Subcutaneous adipose tissue (tissue), 4 donors: ENCODE results near the gene ALPI. TPM values are rescaled to one million over a fixed set of nuclear protein-coding genes. Genes with fewer than 3 reads are reported as not detected.

Source experiments
- total RNA-seq, 4 donors: library from RNA; depleted of rRNA; stranded (reverse); fragments of >200 nt; gene quantifications; one replicate each; pipeline ENCODE4 v1.1.0, GENCODE V29; 2016
- TF ChIP-seq, protein P1 (sequence below): fragments of 450-650 bp; IDR thresholded peaks from one replicate; pipeline ENCODE4 v1.5.1; 2016; ENCODE audit warnings: low read depth, mild to moderate bottlenecking, control low read depth, antibody characterized with exemption, moderate library complexity

ALPI gene
- total RNA-seq, 4 donors from 2014 or later: not detected

DNA sequence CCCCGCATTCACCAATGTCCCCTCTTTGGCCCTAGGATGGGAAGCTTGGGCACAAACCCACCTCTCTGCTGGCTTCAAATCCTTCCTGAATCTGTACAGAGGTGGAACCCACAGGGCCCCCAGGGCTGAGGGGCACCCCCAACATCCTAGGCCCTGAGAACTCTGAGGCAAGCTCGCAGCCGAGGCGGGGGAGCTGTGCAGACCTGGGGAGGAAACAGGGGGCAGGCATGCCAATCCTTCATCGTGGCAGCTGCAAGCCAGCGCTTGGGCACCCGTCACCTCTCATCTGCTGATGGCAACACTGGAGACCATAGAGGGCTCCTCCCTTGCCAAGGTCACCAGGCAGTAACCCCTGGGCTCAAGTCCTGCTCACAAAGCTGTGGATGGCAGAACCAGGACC is 20.8 kb downstream of the ALPI start:
- TF ChIP-seq, protein P1, sequence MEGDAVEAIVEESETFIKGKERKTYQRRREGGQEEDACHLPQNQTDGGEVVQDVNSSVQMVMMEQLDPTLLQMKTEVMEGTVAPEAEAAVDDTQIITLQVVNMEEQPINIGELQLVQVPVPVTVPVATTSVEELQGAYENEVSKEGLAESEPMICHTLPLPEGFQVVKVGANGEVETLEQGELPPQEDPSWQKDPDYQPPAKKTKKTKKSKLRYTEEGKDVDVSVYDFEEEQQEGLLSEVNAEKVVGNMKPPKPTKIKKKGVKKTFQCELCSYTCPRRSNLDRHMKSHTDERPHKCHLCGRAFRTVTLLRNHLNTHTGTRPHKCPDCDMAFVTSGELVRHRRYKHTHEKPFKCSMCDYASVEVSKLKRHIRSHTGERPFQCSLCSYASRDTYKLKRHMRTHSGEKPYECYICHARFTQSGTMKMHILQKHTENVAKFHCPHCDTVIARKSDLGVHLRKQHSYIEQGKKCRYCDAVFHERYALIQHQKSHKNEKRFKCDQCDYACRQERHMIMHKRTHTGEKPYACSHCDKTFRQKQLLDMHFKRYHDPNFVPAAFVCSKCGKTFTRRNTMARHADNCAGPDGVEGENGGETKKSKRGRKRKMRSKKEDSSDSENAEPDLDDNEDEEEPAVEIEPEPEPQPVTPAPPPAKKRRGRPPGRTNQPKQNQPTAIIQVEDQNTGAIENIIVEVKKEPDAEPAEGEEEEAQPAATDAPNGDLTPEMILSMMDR: no peak

DNA sequence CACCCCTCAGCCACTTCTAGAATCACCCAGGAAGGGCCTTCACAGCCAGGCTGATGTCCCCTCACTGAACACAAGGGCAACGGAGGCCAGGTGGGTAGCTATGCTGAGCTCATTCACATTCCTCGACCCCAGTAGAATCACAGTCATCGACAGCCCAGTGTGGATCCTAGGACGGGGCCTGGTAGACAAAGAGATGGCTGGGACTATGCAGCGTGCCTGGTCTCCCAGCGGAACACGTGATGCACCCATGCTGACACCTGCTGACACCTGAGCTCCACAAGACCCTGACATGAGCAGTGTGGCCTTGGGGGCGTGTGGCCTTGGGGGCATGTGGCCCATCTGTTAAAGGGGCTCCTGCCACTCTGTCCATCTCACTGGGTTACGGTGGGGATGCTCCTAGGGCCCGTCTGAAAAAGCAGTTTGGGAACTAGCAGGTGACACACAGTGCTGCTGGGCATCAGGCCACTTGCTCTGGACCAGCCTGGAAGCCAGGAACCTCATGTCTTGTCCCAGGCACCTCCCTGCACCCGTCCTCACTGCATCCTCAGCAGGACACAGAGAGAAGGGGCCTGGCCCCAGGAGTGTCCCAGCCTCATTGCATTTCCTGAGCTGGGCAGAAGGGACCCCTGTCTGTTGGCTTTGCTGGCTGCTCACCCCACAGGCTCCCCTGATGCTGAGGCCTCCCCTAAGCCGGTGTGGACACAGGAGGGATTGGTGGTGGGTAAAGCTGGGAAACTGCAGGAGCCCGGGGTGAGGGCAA is 22.0 kb downstream of the ALPI start:
- TF ChIP-seq, protein P1: no peak

DNA sequence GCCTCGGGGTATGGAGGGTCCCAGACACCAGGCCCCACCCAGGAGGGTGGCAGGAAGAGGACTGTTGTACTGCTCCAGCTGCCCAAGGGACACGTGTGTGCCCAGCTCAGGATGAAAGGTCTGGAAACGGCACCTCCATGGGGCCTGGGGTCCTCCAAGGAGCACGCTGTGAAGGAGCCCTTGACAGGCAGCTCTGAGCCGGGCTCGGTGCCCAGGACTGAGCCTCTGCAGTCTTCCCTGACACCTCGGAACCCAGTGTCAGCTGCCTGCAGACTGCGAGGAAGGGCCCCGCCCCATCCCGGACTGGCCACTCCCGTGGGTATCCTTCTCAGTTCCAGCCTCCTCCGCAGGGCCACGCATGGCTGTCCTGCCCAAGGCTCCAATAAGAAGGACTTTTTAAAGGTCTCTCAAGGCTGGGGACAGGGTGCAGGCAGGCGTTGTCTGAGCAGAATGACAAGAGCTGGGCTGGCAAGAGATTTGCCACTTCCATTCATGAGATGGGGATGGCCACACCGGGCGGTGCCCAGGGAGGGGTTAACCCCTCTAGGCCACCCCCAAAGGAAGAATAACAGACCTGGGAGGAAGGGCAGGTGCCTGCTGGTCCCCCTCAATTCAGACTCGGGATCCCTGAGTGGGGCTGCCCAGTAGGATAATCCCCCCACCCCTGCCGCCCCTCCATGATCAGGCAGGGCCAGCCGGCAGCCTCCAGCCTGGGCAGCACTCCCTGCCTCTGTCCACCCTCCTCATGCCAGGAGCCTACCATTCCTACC is 22.8 kb downstream of the ALPI start:
- TF ChIP-seq, protein P1: no peak

DNA sequence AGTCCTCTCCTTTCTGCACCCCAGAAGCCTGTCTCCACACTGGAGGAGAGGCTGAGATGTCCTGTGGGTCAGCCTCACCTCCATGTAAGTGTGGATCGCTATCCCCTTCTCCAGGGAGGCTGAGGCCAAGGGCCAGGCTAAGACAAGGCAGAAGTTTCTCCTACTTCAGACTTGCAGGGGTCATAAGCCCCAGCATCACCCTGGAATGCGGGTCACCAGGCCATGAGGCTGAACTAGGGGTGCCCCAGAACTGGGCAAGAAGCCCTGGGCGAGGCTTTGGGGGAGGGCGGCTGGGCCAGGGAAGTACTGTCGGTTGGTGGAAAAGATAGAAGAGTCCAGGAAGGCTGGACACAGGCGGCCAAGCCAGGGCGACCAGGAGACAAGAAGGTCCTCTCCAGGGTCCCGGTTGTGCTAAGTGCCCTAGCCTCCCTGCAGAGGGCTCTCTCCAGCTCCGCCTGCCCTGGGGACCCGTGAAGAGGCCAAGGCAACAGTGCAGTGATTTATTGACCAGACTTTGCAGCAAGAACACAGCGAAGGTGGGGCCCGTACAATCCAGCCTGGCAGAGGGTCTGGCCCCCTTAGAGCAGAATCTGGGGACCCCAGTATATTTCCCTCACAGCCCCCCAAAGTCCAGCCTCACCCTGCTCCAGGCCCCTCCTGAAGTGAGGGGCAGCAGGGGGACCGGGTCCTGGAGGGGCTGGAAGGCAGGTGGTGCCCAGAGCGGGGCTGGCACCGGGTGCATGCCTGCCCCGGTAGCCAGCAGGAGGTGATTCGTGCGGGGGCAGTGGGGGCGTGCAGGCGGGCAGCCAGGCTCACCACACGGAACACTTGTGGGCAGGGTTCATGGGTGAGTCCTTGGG is 23.6 kb downstream of the ALPI start:
- TF ChIP-seq, protein P1: no peak

DNA sequence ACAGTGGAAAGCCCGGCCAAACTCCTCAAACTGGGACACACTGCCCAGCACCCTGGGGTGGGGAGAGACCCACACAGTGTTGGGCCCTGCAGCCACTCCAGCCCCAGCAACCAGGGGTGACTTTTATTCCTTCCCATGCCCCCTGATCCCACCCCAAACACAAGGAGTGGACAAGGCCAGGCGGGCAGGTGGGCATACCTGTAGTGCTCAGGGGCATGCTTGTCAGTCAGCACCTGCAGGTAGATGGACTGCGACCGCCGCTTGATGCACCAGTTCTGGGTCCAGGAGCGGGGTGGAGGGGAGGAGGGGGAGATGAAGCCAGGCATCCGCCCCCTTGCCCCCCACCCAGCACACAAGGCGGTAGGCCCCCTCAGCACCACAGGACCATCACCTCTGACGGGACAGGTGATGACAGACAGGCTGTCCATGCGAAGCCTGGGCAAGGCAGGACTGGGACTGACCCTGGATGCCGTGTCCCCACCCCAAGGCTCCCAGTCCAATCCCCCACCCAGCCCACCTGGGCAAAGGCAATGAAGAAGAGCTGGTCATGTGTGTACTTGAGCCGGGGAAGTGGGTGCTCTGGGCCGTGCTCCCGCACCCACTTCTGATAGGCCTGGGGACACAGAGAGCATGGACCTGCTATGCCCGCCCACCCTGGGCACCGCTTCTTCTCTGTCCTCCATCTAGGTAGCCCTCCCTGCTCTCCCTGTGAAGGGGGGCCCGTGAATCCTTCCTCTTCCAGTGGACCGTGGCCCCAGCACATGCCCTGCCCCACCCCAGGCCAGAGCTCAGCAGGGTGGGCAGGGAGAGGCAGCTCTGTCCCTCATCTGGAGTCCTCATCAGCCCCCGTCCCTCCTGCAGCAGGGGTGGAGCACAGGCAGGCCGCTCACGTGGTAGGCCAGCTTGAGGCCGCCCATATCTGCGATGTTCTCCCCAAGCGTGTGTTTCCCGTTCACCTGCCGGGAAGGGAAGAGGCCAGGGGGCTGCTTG is 24.5 kb downstream of the ALPI start:
- TF ChIP-seq, protein P1: no peak

DNA sequence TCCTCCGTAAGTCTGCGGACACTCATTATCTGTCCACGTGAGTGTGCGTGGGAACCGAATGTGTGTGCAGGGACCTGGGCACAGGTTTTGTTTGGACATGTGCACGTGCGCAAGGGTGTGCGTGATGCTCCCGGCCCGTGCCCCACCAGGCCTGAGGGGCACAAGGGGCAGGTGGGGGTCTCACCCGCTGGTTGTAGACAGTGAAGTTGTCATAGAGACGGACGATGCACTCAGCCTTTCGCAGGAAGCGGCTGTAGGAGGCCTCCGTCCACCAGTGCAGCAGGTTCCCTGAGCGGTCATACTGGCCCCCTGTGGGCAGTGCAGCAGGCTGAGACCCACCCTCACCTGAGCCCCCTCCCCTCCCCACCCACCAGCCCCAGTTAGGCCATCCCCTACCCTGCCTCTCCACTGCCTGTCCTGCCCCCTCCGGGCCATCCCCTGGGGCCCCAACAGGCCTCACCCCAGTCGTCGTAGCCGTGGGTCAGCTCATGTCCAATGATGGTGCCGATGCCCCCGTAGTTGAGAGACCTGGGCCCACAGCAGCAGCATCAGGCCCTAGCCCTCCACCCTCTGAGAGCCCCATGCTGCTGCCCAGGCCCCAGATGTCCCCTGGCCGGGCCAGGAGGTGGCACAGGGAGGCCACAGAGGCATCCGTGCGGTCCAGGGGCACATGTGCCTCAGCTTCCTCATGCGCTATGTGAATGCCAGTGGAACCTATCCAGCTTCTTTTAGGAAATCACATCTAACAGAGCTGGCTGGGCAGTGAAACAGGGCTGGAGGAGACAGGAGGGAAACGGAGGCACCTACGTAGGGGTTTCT is 25.6 kb downstream of the ALPI start:
- TF ChIP-seq, protein P1: no peak
